NB4 (cell line): ENCODE data around the gene TNPO2.
"Not testable (repeated sequence)": the region's sequence is repeated elsewhere in the genome, so short reads cannot be mapped to it uniquely, and the experiment has no call there.

Experiments used
- DNase-seq: peaks from one replicate; pipeline ENCODE4 v3.0.0; 2010; ENCODE audit warnings: low read depth
- H3K4me3 ChIP-seq: one replicate; pipeline ENCODE4 v1.5.1; 2011; ENCODE audit warnings: mild to moderate bottlenecking, low read depth, low read length, moderate library complexity
- MYC ChIP-seq: IDR thresholded peaks from 2 replicates; pipeline ENCODE4 v1.6.1; 2011; ENCODE audit warnings: low read depth, low read length
- POLR2A ChIP-seq: IDR thresholded peaks from 2 replicates; pipeline ENCODE4 v1.6.1; 2011; ENCODE audit warnings: mild to moderate bottlenecking; ENCODE audit not compliant: insufficient read length; ENCODE audit errors: extremely low read depth
- TF ChIP-seq, protein P1 (sequence below): IDR thresholded peaks from one replicate; pipeline ENCODE4 v1.5.1; 2012; ENCODE audit warnings: low read depth, low read length
- TF ChIP-seq, protein P2 (sequence below): IDR thresholded peaks from 2 replicates; pipeline ENCODE4 v1.6.1; 2011; ENCODE audit warnings: low read depth, low read length

The TNPO2 gene

DNA sequence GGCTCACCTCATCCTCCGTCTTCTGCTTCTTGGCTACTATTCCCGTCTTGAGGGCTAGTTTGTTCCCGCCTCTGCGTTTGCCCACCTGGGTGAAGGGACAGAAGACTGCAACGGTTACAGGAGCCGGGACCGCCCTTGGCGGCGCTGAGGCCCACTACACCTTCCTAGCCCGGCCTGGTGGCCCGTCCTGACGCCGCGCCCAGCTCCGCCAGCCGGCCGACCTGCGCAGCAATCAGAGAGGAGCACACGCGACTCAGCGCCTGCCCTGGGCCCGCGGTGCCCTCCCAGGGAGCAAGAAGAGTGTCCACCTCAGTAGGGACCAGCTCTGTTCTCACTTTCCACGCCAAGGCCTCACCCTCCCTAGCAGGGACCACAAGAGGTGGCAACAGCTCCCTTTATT lies 7.6 kb upstream of the TNPO2 start:
- no peak for DNase-seq
- TF ChIP-seq, protein P1, sequence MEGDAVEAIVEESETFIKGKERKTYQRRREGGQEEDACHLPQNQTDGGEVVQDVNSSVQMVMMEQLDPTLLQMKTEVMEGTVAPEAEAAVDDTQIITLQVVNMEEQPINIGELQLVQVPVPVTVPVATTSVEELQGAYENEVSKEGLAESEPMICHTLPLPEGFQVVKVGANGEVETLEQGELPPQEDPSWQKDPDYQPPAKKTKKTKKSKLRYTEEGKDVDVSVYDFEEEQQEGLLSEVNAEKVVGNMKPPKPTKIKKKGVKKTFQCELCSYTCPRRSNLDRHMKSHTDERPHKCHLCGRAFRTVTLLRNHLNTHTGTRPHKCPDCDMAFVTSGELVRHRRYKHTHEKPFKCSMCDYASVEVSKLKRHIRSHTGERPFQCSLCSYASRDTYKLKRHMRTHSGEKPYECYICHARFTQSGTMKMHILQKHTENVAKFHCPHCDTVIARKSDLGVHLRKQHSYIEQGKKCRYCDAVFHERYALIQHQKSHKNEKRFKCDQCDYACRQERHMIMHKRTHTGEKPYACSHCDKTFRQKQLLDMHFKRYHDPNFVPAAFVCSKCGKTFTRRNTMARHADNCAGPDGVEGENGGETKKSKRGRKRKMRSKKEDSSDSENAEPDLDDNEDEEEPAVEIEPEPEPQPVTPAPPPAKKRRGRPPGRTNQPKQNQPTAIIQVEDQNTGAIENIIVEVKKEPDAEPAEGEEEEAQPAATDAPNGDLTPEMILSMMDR: no peak
- TF ChIP-seq MYC: no peak
- no peak for TF ChIP-seq POLR2A
- TF ChIP-seq, protein P2, sequence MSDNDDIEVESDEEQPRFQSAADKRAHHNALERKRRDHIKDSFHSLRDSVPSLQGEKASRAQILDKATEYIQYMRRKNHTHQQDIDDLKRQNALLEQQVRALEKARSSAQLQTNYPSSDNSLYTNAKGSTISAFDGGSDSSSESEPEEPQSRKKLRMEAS: no peak
- H3K4me3 ChIP-seq: no peak overlapping the region

DNA sequence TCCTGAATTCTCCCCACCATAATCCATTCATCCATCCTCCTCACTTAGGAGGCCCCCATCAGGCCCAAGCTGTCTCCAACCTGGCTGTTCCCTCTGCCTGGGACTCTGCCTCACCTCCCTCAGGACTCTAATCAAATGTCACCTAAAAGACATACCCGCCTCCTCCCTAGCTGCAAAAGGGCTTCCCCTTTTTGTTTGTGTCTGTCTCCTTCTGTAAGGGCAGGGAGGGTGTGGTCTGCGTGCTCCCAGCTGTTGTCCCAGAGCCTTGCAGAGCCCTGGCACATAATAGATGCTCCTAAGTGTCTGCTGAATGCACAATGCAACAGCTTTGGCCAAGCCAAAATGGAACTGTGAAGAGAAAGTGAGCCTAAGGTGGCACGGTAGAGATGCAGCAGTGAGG lies 6.3 kb upstream of the TNPO2 start:
- DNase-seq: peak; percentile 48
- no peak overlapping the region for H3K4me3 ChIP-seq
- TF ChIP-seq, protein P1: no peak
- TF ChIP-seq, protein P2: no peak
- no peak for TF ChIP-seq MYC
- no peak for TF ChIP-seq POLR2A

DNA sequence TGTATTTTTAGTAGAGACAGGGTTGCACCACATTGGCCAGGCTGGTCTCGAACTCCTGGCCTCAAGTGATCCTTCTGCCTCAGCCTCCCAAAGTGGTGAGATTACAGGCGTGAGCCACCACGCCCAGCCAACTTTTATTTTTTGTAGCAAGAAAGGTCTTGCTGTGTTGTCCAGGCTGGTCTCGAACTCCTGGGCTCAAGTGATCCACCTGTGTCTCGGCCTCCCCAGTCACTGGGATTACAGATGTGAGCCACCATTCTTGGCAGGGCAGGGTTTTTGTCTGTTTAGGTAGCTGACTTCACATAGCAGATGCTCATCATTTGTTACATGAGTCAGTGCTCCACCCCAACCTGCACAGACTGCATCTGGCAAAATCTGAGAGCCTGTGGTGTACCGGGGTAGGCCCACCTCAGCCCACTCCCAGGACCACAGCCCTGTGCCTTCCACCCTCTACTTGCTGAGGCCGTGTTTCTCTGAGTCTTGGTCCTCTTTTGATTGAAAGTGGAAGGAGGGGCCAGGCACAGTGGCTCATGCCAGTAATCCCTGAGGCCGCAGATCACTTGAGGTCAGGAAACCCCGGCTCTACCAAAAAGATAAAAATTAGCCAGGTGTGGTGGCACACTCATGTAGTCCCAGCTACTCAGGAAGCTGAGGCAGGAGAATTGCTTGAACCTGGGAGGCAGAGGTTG lies 4.2 kb upstream of the TNPO2 start:
- DNase-seq: no peak
- no peak overlapping the region for H3K4me3 ChIP-seq
- TF ChIP-seq, protein P2: no peak
- TF ChIP-seq POLR2A: no peak

DNA sequence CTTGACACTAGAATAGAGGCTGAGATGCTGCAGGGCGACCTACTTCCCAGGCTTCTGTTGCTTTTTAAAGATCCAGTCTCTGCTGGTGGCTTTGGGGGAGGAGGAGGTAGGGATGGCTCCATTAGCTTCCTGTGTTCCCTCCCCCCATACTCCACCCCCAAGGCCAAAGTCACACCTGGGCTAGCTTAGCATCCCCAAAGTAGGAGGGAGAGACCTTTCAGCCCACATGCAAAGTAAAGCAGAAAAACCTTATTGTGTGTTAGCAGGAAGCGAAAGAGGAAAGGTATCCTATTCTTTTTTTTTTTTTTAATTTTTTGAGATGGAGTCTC lies 3.2 kb upstream of the TNPO2 start:
- no peak for DNase-seq
- TF ChIP-seq POLR2A (no peak), MYC (no peak)
- TF ChIP-seq, protein P2: no peak
- TF ChIP-seq, protein P1: no peak
- H3K4me3 ChIP-seq: no peak overlapping the region

DNA sequence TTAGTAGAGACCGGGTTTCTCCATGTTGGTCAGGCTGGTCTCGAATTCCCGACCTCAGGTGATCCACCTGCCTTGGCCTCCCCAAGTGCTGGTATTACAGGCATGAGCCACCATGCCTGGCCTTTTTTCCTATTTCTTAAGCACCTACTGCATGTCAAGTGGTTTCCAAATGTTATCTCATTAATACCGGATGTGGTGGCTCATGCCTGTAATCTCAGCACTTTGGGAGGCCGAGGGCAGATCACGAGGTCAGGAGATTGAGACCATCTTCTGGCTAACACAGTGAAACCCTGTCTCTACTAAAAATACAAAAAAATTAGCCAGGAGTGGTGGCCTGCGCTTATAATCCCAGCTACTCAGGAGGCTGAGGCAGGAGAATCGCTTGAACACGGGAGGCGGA lies 1.9 kb upstream of the TNPO2 start:
- DNase-seq, H3K4me3 ChIP-seq: not testable (repeated sequence)

DNA sequence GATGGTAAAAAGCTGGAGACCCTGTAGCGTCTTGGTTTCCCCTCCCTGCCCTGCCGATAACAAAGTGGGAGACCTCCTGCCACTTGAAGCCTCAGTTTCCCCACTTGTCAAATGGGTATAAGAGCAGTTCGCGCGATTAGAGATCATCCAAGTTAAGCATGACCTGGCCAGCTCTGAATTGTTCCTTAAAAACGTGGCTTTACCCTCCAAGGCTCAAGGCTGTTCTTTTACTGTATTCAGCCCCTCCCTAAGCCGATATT lies 421 bp downstream of the TNPO2 start:
- TF ChIP-seq, protein P1: no peak
- TF ChIP-seq MYC (no peak), POLR2A (no peak)
- TF ChIP-seq, protein P2: no peak
- peak overlapping the region; percentile 87 for H3K4me3 ChIP-seq
- DNase-seq: peak; percentile 40
